Suprapubic skin (tissue), 4 donors: ENCODE results near the gene PDE11A.

Experiments
- CTCF ChIP-seq, 2 donors: fragments of 200-600 bp in 1 of 2; fragments of 450-650 bp in 1 of 2; sonication (generic) in 1 of 2; IDR thresholded peaks; one replicate each; pipeline ENCODE4 v1.5.1; 2016 to 2019; ENCODE audit warnings: antibody characterized with exemption in 2 of 2, mild to moderate bottlenecking in 1 of 2, moderate library complexity in 1 of 2
- EP300 ChIP-seq: sonication (generic); formaldehyde crosslinking; IDR thresholded peaks from one replicate; pipeline ENCODE4 v1.6.1; 2017; ENCODE audit warnings: antibody characterized with exemption
- POLR2A ChIP-seq, 2 donors: fragments of 450-650 bp; IDR thresholded peaks; one replicate each; pipeline ENCODE4 v1.6.1; 2017; ENCODE audit warnings: antibody characterized with exemption in 2 of 2, mild to moderate bottlenecking in 2 of 2, moderate library complexity in 2 of 2
- POLR2AphosphoS5 ChIP-seq, 3 donors: sonication (generic); formaldehyde crosslinking; IDR thresholded peaks; one replicate each; pipeline ENCODE4 v1.6.1; 2017; ENCODE audit warnings: antibody characterized with exemption in 3 of 3

- TF ChIP-seq CTCF (IDR thresholded peaks at IDR 0.05) (no peak), EP300 (no peak), POLR2A (IDR thresholded peaks at IDR 0.05) (no peak), POLR2AphosphoS5 (IDR thresholded peaks at IDR 0.05) (no peak)
These were observed 389.5 kb downstream of the PDE11A start for GRCh38 chr2:177682836-177683660.
